Adrenal gland (tissue), 12 donors: ENCODE results near the gene DHX32. TPM values are rescaled to one million over a fixed set of nuclear protein-coding genes. Genes with fewer than 3 reads are reported as not detected.

Experiments
- DNase-seq, 7 donors: peaks; one replicate each; pipeline ENCODE4 v3.0.0-alpha.2; 2019 to 2020
- H3K27ac ChIP-seq, 5 donors: fragments of 200-600 bp; sonication (generic) in 4 of 5; 1 replicate in 3 of 5; 2 replicates in 2 of 5; pipeline versions ENCODE4 v1.5.1 to v1.8.0; 2016 to 2020; ENCODE audit warnings: mild to moderate bottlenecking in 1 of 5
- H3K27me3 ChIP-seq: fragments of 200-600 bp; 2 replicates; pipeline ENCODE4 v1.8.0; 2021
- H3K36me3 ChIP-seq, 2 donors: fragments of 200-600 bp; replicated peaks in 1 of 2; 1 replicate in 1 of 2; 2 replicates in 1 of 2; pipeline versions ENCODE4 v1.5.1 to v1.8.0; 2018 to 2022
- H3K4me1 ChIP-seq, 2 donors: fragments of 200-600 bp; replicated peaks in 1 of 2; 1 replicate in 1 of 2; 2 replicates in 1 of 2; pipeline versions ENCODE4 v1.5.1 to v1.8.0; 2018 to 2021
- H3K4me3 ChIP-seq, 4 donors: fragments of 200-600 bp; sonication (generic) in 3 of 4; one replicate each; pipeline ENCODE4 v1.5.1; 2016 to 2018
- H3K9me3 ChIP-seq, 3 donors: fragments of 200-600 bp; sonication (generic) in 1 of 3; replicated peaks in 1 of 3; 1 replicate in 2 of 3; 2 replicates in 1 of 3; pipeline versions ENCODE4 v1.5.1 to v1.8.0; 2016 to 2021
- CTCF ChIP-seq, 6 experiments: fragments of 450-650 bp in 4 of 6; fragments of 200-600 bp in 2 of 6; sonication (generic) in 1 of 6; IDR thresholded peaks; 1 replicate in 5 of 6; 2 replicates in 1 of 6; pipeline versions ENCODE4 v1.5.1 to v1.8.0; 2016 to 2021; ENCODE audit warnings: antibody characterized with exemption in 6 of 6, mild to moderate bottlenecking in 2 of 6, moderate library complexity in 1 of 6
- POLR2A ChIP-seq, 2 donors: fragments of 450-650 bp; IDR thresholded peaks; one replicate each; pipeline ENCODE4 v1.6.1; 2017; ENCODE audit warnings: antibody characterized with exemption in 2 of 2, mild to moderate bottlenecking in 2 of 2, moderate library complexity in 1 of 2
- WGBS, 4 donors: extraction: QIAGEN DNeasy Blood & Tissue Kit in 2 of 4; methylation state at CpG; one replicate each; pipeline versions ENCODE4 v1.1.5 to v1.1.7; 2013 to 2017; 5-methylcytosine and 5-hydroxymethylcytosine counted together
- intact Hi-C, 2 donors: fragments of 100-400 bp; cut with DNase I; formaldehyde crosslinking; loops; one replicate each; pipeline versions ENCODE4 v1.14.1 to v1.15.0; 2022 to 2023
- microRNA counts, 2 donors: library from miRNA; unstranded; fragments of <30 nt; microRNA quantifications; one replicate each; lab custom pipeline; 2016
- microRNA-seq, 3 donors: library from miRNA; unstranded; fragments of <30 nt; microRNA quantifications; one replicate each; pipeline ENCODE4, GENCODE V29; 2017 to 2020
- polyA plus RNA-seq, 3 donors: library from polyadenylated mRNA; stranded (reverse); fragments of 200-250 nt in 2 of 3; fragments of 350-450 nt in 1 of 3; fragmentation: Illumina TruSeq in 1 of 3; extraction: RNeasy Lipid Tissue Mini Kit (QIAGEN cat#74804) in 1 of 3; gene quantifications; one replicate each; pipeline ENCODE4 v1.2.3, GENCODE V29; 2013 to 2014
- small RNA-seq, 2 donors: library from RNA; depleted of rRNA; stranded (forward); fragments of <200 nt; gene quantifications; one replicate each; pipeline ENCODE3, GENCODE V24; 2016
- total RNA-seq, 9 donors: library from RNA; depleted of rRNA in 4 of 9; stranded (reverse); fragments of >200 nt in 4 of 9; fragments of 120-200 nt in 1 of 9; fragmentation: NEBNext Ultra II Directional in 1 of 9; extraction: Animal tissue kit (Norgen Biotek cat#: 25700) in 1 of 9; gene quantifications; one replicate each; pipeline versions ENCODE4 v1.1.0 to v1.2.4, GENCODE V29; 2013 to 2023
- donor health status: healthy with polysubstance abuse.
- donor health status: Bipolar disorder and iron deficiency.
- donor health status: DM: yes; HTN: yes; CAD: no.
- donor health status: DM: no; HTN: no; CAD: no.
- donor health status: DM: no; HTN: no; CAD: no.
- donor health status: DM: yes; HTN: yes; CAD: no.

Gene DHX32
- total and polyA plus RNA-seq, 12 donors, result 22.0 to 100 (median 39.2) TPM

- intact Hi-C loops, result no loop called here
- H3K27ac ChIP-seq, result no peak overlapping the region
- no peaks in the 10 kb centered on the region for H3K9me3 ChIP-seq
- H3K4me3 ChIP-seq, result no peak overlapping the region
- H3K4me1 ChIP-seq, result no peaks in the 10 kb centered on the region
- no peaks in the 10 kb centered on the region for H3K27me3 ChIP-seq
- peaks cover 0 to 25% of the 10 kb centered on the region in 2 donors for H3K36me3 ChIP-seq
- TF ChIP-seq CTCF (IDR thresholded peaks at IDR 0.05) (no peak), POLR2A (IDR thresholded peaks at IDR 0.05) (no peak)
- 82 to 92% (median 90%) methylated on average over 10 to 17 of the region's 17 CpGs for WGBS, 4 donors
- DNase-seq, result no peak
Observed at GRCh38 chr10:125788156-125789034, 92.7 kb downstream of the DHX32 start.

MicroRNAs encoded within 50 kb of the gene (microRNA counts, 767-probe panel; counts per million panel counts)
- 0 counts per million in 2 donors for microRNA hsa-miR-4484 (lab: Ali Mortazavi, UCI)

Small RNA genes within 50 kb of the gene (microRNA-seq; reads per million reads assigned to microRNA genes)
- gene MIR4484, result 1.5 to 2.7 (median 2.0) reads per million in 3 donors

Small RNA genes within 50 kb of the gene (small RNA-seq; reads per million reads assigned to genes)
- gene MIR4484 (0.12 to 0.33 reads per million in 2 donors), gene RF00017 (0 reads per million in 2 donors), gene RNU2-42P (0 reads per million in 2 donors)

Other genes starting within 250 kb of the DHX32 start
- not detected for gene TEX36, start 198.1 kb downstream of the DHX32 start, total RNA-seq
- not detected for gene TEX36, start 198.1 kb downstream of the DHX32 start, polyA plus RNA-seq
- gene EDRF1, start 161.6 kb downstream of the DHX32 start, total RNA-seq, result 10 to 100 TPM in 8 of 9 donors, 1 to 10 TPM in 1; 8.1 to 34.4 (median 15.4) TPM
- gene EDRF1, start 161.6 kb downstream of the DHX32 start, polyA plus RNA-seq, result 10 to 100 TPM; 13.3 to 35.9 (median 21.7) TPM
- under 1 TPM in 3 of 9 donors, not detected in 6; 0.11 to 0.26 (median 0.11) TPM for gene MMP21, start 105.5 kb downstream of the DHX32 start, total RNA-seq
- under 1 TPM in 2 of 3 donors, not detected in 1; 0.24 to 0.27 TPM for gene MMP21, start 105.5 kb downstream of the DHX32 start, polyA plus RNA-seq
- 100 to 1,000 TPM in 1 of 9 donors, 10 to 100 TPM in 8; 41.1 to 122 (median 59.8) TPM for gene UROS, start 58.0 kb downstream of the DHX32 start, total RNA-seq
- 10 to 100 TPM; 53.9 to 86.7 (median 72.2) TPM for gene UROS, start 58.0 kb downstream of the DHX32 start, polyA plus RNA-seq
- 10 to 100 TPM; 20.5 to 56.3 (median 35.9) TPM for gene BCCIP, start 57.7 kb downstream of the DHX32 start, total RNA-seq
- 100 to 1,000 TPM in 1 of 3 donors, 10 to 100 TPM in 2; 48.8 to 103 (median 51.9) TPM for gene BCCIP, start 57.7 kb downstream of the DHX32 start, polyA plus RNA-seq
- 10 to 100 TPM in 2 of 9 donors, 1 to 10 TPM in 7; 1.7 to 23.7 (median 3.9) TPM for gene FANK1, start 15.3 kb upstream of the DHX32 start, total RNA-seq
- 10 to 100 TPM in 2 of 3 donors, 1 to 10 TPM in 1; 3.7 to 19.1 (median 17.9) TPM for gene FANK1, start 15.3 kb upstream of the DHX32 start, polyA plus RNA-seq